ENCODE results near the gene C14orf39.

The C14orf39 gene

DNA sequence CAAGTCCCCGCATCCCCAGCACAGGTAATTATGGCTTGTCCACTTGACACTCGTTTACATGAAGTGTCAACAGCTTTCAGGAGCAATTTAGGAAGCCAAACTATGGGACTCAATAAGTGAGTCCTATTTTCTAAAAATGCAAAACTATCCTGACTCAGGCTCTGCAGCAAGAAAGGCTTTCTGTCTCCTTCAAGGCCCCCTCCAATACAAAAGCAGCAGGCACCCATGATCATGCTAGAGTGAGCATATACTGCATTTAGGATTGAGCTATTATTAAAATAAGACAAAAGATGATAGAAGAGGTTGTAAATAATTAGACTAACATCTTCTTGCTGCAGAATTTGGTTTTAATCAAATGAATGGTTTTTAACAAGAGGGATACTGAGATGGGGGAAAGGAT lies 26.3 kb upstream of the C14orf39 start:
- TF ChIP-seq, protein P1, sequence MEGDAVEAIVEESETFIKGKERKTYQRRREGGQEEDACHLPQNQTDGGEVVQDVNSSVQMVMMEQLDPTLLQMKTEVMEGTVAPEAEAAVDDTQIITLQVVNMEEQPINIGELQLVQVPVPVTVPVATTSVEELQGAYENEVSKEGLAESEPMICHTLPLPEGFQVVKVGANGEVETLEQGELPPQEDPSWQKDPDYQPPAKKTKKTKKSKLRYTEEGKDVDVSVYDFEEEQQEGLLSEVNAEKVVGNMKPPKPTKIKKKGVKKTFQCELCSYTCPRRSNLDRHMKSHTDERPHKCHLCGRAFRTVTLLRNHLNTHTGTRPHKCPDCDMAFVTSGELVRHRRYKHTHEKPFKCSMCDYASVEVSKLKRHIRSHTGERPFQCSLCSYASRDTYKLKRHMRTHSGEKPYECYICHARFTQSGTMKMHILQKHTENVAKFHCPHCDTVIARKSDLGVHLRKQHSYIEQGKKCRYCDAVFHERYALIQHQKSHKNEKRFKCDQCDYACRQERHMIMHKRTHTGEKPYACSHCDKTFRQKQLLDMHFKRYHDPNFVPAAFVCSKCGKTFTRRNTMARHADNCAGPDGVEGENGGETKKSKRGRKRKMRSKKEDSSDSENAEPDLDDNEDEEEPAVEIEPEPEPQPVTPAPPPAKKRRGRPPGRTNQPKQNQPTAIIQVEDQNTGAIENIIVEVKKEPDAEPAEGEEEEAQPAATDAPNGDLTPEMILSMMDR (IDR thresholded peaks at IDR 0.05; ENCODE audit: insufficient read depth, missing control alignments), result no peak
- DNase-seq (ENCODE audit: insufficient read length, low spot score), result no peak
- FAIRE-seq, result no peak

DNA sequence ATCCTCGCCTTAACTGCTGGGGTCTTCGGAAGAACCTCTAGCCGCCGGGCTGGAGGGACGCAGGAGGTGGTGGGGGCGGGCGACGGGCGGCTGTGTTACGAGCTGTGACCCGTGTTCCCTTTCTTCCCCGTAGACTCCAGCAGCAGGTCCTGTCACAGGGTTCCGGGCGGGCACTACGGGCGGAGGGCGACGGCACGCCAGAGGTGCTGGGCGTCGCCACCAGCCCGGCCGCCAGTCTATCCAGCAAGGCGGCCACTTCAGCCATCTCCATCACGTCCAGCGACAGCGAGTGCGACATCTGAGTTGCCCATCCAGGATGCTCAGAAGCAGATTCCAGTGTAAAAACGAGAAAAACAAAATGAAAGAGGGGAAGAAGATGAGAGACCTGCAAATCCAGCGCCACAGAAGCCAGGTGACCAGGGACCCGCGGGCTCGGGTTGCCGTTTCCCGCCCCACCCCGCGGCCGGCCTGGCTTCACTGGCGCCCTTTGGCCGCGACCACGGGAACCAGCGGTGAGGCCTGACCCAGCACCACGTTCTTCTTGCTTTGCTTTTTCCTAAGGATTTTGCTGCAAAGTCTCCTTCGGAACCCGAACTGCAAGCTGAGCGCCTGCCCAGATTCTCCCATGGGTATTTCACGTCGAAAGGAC lies 25.2 kb upstream of the C14orf39 start:
- TF ChIP-seq, protein P1 (IDR thresholded peaks at IDR 0.05; ENCODE audit: insufficient read depth, missing control alignments), result no peak
- no peak for DNase-seq (ENCODE audit: insufficient read length, low spot score)
- no peak for FAIRE-seq

GRCh38 chr14:60510254-60510950 lies 24.5 kb upstream of the C14orf39 start:
- no peak for FAIRE-seq
- DNase-seq (ENCODE audit: insufficient read length, low spot score), result no peak
- TF ChIP-seq, protein P1 (IDR thresholded peaks at IDR 0.05; ENCODE audit: insufficient read depth, missing control alignments), result no peak

DNA sequence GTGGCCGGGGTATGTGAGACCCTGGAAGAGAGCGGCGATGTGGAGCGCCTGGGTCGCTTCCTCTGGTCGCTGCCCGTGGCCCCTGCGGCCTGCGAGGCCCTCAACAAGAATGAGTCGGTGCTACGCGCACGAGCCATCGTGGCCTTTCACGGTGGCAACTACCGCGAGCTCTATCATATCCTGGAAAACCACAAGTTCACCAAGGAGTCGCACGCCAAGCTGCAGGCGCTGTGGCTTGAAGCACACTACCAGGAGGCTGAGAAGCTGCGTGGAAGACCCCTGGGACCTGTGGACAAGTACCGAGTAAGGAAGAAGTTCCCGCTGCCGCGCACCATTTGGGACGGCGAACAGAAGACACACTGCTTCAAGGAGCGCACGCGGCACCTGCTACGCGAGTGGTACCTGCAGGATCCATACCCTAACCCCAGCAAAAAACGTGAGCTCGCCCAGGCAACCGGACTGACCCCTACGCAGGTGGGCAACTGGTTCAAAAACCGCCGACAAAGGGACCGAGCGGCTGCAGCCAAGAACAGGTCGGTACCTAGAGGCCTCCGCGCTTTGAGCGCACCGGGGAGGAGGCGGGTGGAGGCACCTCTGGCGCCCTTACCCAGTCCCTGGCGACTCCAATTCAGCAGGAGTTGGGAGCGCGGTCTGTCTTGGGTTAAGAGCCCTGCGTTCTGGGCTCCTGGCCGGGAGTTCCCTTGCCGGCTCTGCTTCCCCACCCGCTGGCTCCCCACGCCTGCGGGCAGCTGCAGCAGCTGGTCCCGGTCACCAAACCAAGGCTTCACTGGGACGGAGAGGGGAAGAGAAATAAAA lies 23.8 kb upstream of the C14orf39 start:
- FAIRE-seq (no peak), DNase-seq (ENCODE audit: insufficient read length, low spot score) (no peak)
- TF ChIP-seq, protein P1 (IDR thresholded peaks at IDR 0.05; ENCODE audit: insufficient read depth, missing control alignments), result no peak

GRCh38 chr14:60508707-60509437 lies 23.0 kb upstream of the C14orf39 start, which contains the start of gene SIX6:
Gene SIX6, plus strand, starts transcription at chr14:60509146. Its CDS starts 253 bp downstream, at chr14:60509399.
- FAIRE-seq, result no peak

GRCh38 chr14:60508363-60508706 lies 22.5 kb upstream of the C14orf39 start:
- DNase-seq (ENCODE audit: insufficient read length, low spot score) (no peak), FAIRE-seq (no peak)
- TF ChIP-seq, protein P1 (IDR thresholded peaks at IDR 0.05; ENCODE audit: insufficient read depth, missing control alignments), result no peak

More at GRCh38 chr14:60508707-60509437, 23.0 kb upstream of the C14orf39 start, which contains the start of gene SIX6:
- TF ChIP-seq, protein P1 (IDR thresholded peaks at IDR 0.05; ENCODE audit: insufficient read depth, missing control alignments), result no peak
- no peak for DNase-seq (ENCODE audit: insufficient read length, low spot score)
